HEK293T (cell line): ENCODE results near the gene NPY4R.
"Not testable (repeated sequence)": the region's sequence is repeated elsewhere in the genome, so short reads cannot be mapped to it uniquely, and the experiment has no call there.

Experiments used
- ARNT ChIP-seq: fragments of 450-650 bp; IDR thresholded peaks from 2 replicates; pipeline ENCODE4 v1.6.1; 2017; ENCODE audit warnings: mild to moderate bottlenecking
- BHLHE40 ChIP-seq: fragments of 450-650 bp; IDR thresholded peaks from 2 replicates; pipeline ENCODE4 v1.6.1; 2016; ENCODE audit warnings: mild to moderate bottlenecking, moderate library complexity, borderline replicate concordance
- CTBP1 ChIP-seq: fragments of 450-650 bp; IDR thresholded peaks from 2 replicates; pipeline ENCODE4 v1.6.1; 2016; ENCODE audit warnings: borderline replicate concordance
- ELF4 ChIP-seq: fragments of 450-650 bp; IDR thresholded peaks from 2 replicates; pipeline ENCODE4 v1.6.1; 2017; ENCODE audit warnings: antibody characterized with exemption
- FOXM1 ChIP-seq: fragments of 450-650 bp; IDR thresholded peaks from 2 replicates; pipeline ENCODE4 v1.6.1; 2017; ENCODE audit warnings: mild to moderate bottlenecking, borderline replicate concordance
- HDGF ChIP-seq: fragments of 450-650 bp; IDR thresholded peaks from 2 replicates; pipeline ENCODE4 v1.6.1; 2017; ENCODE audit warnings: antibody characterized with exemption, borderline replicate concordance
- L3MBTL2 ChIP-seq: fragments of 450-650 bp; conservative IDR thresholded peaks from 2 replicates; pipeline ENCODE4 v1.6.1; 2016; ENCODE audit warnings: mild to moderate bottlenecking
- NFRKB ChIP-seq: fragments of 450-650 bp; IDR thresholded peaks from 2 replicates; pipeline ENCODE4 v1.6.1; 2016; ENCODE audit warnings: mild to moderate bottlenecking, moderate library complexity
- SP1 ChIP-seq: fragments of 450-650 bp; IDR thresholded peaks from 2 replicates; pipeline ENCODE4 v1.6.1; 2017
- TARDBP ChIP-seq: fragments of 450-650 bp; IDR thresholded peaks from 2 replicates; pipeline ENCODE4 v1.6.1; 2016
- ZNF384 ChIP-seq: fragments of 450-650 bp; IDR thresholded peaks from 2 replicates; pipeline ENCODE4 v1.6.1; 2016
- TF ChIP-seq, protein P1 (sequence below): fragments of 450-650 bp; IDR thresholded peaks from 2 replicates; pipeline ENCODE4 v1.6.1; 2016

DNA sequence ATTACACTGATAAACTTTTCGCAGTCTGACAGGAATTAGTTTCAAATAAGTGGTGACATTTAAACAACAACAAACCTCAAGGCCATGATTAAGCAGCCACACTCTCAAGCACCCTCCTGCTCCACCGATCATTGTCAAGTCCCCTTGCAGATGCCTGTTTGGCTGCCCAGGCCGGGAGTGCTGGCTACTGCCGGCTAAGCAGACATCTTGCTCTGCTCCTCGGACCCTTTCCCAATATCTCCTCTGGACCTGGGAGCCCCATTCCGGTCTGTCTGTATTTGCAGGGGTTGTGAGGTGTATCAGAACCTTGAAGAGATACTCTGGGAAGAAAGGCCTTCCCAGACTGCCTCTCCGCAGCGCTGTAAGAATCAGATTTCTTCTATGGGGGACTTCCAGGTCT lies 14.9 kb downstream of the NPY4R start:
- TF ChIP-seq ARNT, SP1, ELF4, HDGF, FOXM1, NFRKB, ZNF384, BHLHE40, L3MBTL2, TARDBP, CTBP1: not testable (repeated sequence)
- TF ChIP-seq, protein P1, sequence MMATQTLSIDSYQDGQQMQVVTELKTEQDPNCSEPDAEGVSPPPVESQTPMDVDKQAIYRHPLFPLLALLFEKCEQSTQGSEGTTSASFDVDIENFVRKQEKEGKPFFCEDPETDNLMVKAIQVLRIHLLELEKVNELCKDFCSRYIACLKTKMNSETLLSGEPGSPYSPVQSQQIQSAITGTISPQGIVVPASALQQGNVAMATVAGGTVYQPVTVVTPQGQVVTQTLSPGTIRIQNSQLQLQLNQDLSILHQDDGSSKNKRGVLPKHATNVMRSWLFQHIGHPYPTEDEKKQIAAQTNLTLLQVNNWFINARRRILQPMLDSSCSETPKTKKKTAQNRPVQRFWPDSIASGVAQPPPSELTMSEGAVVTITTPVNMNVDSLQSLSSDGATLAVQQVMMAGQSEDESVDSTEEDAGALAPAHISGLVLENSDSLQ: not testable (repeated sequence)
